Activated CD8-positive, alpha-beta T cell treated with anti-CD3 and anti-CD28 coated beads for 36 hours (primary cell): ENCODE measurements around the gene NEURL1. TPM values are rescaled to one million over a fixed set of nuclear protein-coding genes. Genes with fewer than 3 reads are reported as not detected.

Experiments
- ATAC-seq: fragments of 200-7000 bp; cut with Tn5 transposase; one replicate; pipeline ENCODE4 v1.10.0; 2021; ENCODE audit warnings: mild to moderate bottlenecking, moderate library complexity
- CTCF ChIA-PET: fragments of 350-600 bp; sonication (Branson Sonifier 250); formaldehyde crosslinking; loops from one replicate; lab custom pipeline; 2021; ENCODE audit warnings: antibody characterized with exemption; lab: Charles Lee
- POLR2A ChIA-PET: fragments of 350-600 bp; sonication (Branson Sonifier 250); formaldehyde crosslinking; loops from one replicate; lab custom pipeline; 2021; ENCODE audit warnings: antibody characterized with exemption; lab: Charles Lee
- DNase-seq: peaks from one replicate; pipeline ENCODE4 v3.0.0-alpha.2; 2020
- H3K27ac Mint-ChIP-seq: one replicate; pipeline ENCODE4 v1.8.0; 2021; ENCODE audit warnings: mild to moderate bottlenecking, mixed read lengths
- H3K27me3 Mint-ChIP-seq: one replicate; pipeline ENCODE4 v1.8.0; 2021; ENCODE audit warnings: mixed read lengths
- H3K36me3 Mint-ChIP-seq: one replicate; pipeline ENCODE4 v1.8.0; 2021; ENCODE audit warnings: low read depth, mixed read lengths
- H3K4me1 Mint-ChIP-seq: one replicate; pipeline ENCODE4 v1.8.0; 2021; ENCODE audit warnings: low read depth, mixed read lengths
- H3K4me3 Mint-ChIP-seq: one replicate; pipeline ENCODE4 v1.8.0; 2021; ENCODE audit warnings: mild to moderate bottlenecking, moderate library complexity, mixed read lengths
- H3K9me3 Mint-ChIP-seq: one replicate; pipeline ENCODE4 v1.8.0; 2021; ENCODE audit warnings: mixed read lengths
- intact Hi-C: fragments of 100-400 bp; cut with micrococcal nuclease; formaldehyde crosslinking; loops from one replicate; pipeline ENCODE4 v1.10.0; 2022
- total RNA-seq, 2 experiments: library from RNA; stranded (reverse); gene quantifications; one replicate each; pipeline ENCODE4 v1.2.3, GENCODE V29; 2021
- TF ChIP-seq, protein P1 (sequence below): fragments of 200-600 bp; IDR thresholded peaks from one replicate; pipeline ENCODE4 v1.8.0; 2022; ENCODE audit warnings: antibody characterized with exemption, mild to moderate bottlenecking

NEURL1 gene
- total RNA-seq, 2 experiments from 2014 or later = 1.7 to 1.9 TPM

DNA sequence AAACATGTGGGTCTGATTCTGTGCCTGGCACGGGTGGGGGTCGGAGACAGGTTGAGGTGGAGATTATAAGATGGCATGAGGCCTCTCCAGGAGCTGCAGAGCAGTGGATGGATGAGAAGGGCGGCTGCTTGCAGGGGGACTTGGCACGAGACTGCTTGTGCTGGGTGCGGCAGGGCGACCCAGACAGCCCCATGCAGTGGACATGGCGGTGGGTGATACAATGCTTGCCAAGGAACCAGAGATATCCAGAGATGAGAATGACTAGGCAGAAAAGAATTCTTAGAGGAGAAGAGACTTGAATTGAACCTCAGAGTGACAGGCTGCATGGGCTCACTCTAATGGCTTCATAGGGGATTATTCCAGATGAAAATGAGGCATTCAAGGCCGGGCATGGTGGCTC, 145.4 kb downstream of the NEURL1 start:
- TF ChIP-seq, protein P1, sequence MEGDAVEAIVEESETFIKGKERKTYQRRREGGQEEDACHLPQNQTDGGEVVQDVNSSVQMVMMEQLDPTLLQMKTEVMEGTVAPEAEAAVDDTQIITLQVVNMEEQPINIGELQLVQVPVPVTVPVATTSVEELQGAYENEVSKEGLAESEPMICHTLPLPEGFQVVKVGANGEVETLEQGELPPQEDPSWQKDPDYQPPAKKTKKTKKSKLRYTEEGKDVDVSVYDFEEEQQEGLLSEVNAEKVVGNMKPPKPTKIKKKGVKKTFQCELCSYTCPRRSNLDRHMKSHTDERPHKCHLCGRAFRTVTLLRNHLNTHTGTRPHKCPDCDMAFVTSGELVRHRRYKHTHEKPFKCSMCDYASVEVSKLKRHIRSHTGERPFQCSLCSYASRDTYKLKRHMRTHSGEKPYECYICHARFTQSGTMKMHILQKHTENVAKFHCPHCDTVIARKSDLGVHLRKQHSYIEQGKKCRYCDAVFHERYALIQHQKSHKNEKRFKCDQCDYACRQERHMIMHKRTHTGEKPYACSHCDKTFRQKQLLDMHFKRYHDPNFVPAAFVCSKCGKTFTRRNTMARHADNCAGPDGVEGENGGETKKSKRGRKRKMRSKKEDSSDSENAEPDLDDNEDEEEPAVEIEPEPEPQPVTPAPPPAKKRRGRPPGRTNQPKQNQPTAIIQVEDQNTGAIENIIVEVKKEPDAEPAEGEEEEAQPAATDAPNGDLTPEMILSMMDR = no peak
- ATAC-seq = no peak
- POLR2A ChIA-PET = no interaction called here
- Mint-ChIP-seq H3K36me3 (no peaks in the 10 kb centered on the region), H3K27ac (no peak overlapping the region), H3K4me1 (no peaks in the 10 kb centered on the region), H3K4me3 (no peak overlapping the region), H3K9me3 (no peaks in the 10 kb centered on the region), H3K27me3 (no peaks in the 10 kb centered on the region)
- CTCF ChIA-PET = interaction anchor here (2.6 kb wide), 1 partner anchor 47 kb away, joined by 15 read pairs; no protein-coding TSS in a partner anchor
- intact Hi-C loops = no loop called here
- DNase-seq = no peak

DNA sequence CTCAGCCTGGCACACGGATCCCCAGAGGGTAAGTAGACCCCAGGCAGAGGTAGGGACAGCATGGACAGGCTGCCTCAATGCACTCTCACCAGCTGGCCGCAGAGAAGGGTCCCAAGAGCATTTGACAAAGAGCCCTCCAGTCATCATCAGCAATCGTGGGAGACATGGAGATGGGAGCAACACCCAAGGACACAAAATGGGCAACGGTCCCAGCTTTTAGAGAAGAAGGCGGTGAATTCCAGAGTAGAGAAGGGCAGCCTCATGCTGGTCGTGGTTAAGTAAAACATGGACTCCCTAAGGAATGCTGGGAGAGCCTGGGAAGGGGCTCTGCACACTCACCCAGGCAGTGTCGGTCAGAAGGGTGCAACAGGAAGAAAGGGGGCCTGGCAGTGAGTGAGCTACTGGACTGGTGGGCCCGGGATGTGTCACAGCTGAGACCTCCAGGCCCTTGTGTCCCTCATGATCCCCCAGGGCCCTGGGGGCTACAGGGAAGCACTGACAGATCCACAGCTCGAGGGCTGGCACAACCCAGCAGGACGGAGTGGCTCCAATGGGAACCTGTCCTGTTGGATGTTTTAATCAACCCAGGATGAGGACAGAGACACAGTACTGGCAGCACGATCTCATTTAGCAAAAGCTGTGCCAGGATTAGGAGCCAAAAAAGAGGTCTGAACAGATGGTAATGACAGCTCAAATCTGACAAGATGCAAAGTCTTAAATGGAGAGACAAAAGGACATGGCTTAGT, 147.1 kb downstream of the NEURL1 start:
- no peak for ATAC-seq
- Mint-ChIP-seq H3K4me3 (no peak overlapping the region), H3K9me3 (no peaks in the 10 kb centered on the region), H3K27ac (no peak overlapping the region), H3K36me3 (no peaks in the 10 kb centered on the region), H3K27me3 (no peaks in the 10 kb centered on the region), H3K4me1 (no peaks in the 10 kb centered on the region)
- POLR2A ChIA-PET = no interaction called here
- intact Hi-C loops = no loop called here
- DNase-seq = no peak
- TF ChIP-seq, protein P1 = no peak
- CTCF ChIA-PET = interaction anchor here (0.8 to 1.4 kb wide), 2 partner anchors 35 to 77 kb away, joined by 3 to 4 read pairs; no protein-coding TSS in a partner anchor

DNA sequence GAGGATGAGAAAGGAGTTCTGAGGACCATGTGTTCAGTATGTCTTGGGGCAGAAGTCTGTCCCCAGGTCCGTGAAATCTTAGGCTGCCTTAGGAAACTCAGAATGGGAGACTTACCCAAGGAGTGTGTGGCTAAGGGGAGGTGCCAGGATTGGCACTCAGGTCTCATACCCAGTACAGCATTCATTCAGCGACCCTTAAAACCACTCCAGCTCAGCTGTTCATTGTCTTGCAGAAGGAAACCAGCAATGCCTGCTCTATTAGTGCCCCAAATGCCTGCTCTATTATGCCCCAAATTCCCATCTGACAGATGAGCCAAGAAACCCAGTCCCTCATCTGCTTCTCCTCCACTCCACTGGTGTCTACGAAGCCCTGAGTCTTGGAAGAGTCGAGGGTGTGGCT, 147.8 kb downstream of the NEURL1 start:
- ChIA-PET POLR2A (no interaction called here), CTCF (interaction anchor here (1.4 kb wide), 1 partner anchor 77 kb away, joined by 4 read pairs; no protein-coding TSS in a partner anchor)
- Mint-ChIP-seq H3K27ac (no peak overlapping the region), H3K27me3 (no peaks in the 10 kb centered on the region), H3K36me3 (no peaks in the 10 kb centered on the region), H3K4me3 (no peak overlapping the region), H3K9me3 (no peaks in the 10 kb centered on the region), H3K4me1 (no peaks in the 10 kb centered on the region)
- TF ChIP-seq, protein P1 = no peak
- no peak for ATAC-seq
- no peak for DNase-seq
- intact Hi-C loops = no loop called here

Other genes with a start within 250 kb of the NEURL1 start
- gene RPEL1, start 247.8 kb upstream of the NEURL1 start, total RNA-seq = not detected
- gene INA, start 216.6 kb upstream of the NEURL1 start, total RNA-seq = under 1 TPM; 0.25 to 0.27 TPM
- 10 to 100 TPM; 13.3 to 14.5 TPM for gene PCGF6, start 142.6 kb upstream of the NEURL1 start, total RNA-seq
- 10 to 100 TPM; 11.1 to 13.0 TPM for gene TAF5, start 125.7 kb upstream of the NEURL1 start, total RNA-seq
- 100 to 1,000 TPM; 404 to 425 TPM for gene ATP5MK, start 97.2 kb upstream of the NEURL1 start, total RNA-seq
- 10 to 100 TPM; 63.7 to 68.8 TPM for gene PDCD11, start 97.1 kb upstream of the NEURL1 start, total RNA-seq
- gene CALHM2, start 41.3 kb upstream of the NEURL1 start, total RNA-seq = 1 to 10 TPM; 7.6 to 9.5 TPM
- not detected for gene CALHM1, start 34.8 kb upstream of the NEURL1 start, total RNA-seq
- not detected for gene CALHM3, start 14.5 kb upstream of the NEURL1 start, total RNA-seq